Measurements from ENCODE around the gene SGSM1. TPM values are rescaled to one million over a fixed set of nuclear protein-coding genes. Genes with fewer than 3 reads are reported as not detected.

Gene SGSM1
- total RNA-seq, 1 experiment from 2014 or later, result 5.1 TPM

DNA sequence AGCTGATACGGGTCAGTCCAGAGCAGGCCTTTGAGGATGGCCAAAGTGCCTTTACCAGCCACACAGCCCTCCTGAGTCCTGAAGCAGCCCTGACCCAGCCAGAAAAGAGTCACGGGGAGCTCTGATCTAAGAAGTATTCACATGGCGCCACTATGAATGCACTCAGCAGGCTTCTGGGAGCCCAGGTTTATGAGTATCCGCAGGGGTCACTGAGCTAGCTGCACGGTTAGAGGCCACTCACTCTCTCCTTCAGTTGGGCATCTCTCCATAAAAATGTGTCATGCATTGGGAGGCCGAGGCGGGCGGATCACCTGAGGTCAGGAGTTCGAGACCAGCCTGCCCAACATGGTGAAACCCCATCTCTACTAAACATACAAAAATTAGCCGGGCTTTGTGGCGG is 156.8 kb downstream of the SGSM1 start (continued):
- TF ChIP-seq, protein P1, sequence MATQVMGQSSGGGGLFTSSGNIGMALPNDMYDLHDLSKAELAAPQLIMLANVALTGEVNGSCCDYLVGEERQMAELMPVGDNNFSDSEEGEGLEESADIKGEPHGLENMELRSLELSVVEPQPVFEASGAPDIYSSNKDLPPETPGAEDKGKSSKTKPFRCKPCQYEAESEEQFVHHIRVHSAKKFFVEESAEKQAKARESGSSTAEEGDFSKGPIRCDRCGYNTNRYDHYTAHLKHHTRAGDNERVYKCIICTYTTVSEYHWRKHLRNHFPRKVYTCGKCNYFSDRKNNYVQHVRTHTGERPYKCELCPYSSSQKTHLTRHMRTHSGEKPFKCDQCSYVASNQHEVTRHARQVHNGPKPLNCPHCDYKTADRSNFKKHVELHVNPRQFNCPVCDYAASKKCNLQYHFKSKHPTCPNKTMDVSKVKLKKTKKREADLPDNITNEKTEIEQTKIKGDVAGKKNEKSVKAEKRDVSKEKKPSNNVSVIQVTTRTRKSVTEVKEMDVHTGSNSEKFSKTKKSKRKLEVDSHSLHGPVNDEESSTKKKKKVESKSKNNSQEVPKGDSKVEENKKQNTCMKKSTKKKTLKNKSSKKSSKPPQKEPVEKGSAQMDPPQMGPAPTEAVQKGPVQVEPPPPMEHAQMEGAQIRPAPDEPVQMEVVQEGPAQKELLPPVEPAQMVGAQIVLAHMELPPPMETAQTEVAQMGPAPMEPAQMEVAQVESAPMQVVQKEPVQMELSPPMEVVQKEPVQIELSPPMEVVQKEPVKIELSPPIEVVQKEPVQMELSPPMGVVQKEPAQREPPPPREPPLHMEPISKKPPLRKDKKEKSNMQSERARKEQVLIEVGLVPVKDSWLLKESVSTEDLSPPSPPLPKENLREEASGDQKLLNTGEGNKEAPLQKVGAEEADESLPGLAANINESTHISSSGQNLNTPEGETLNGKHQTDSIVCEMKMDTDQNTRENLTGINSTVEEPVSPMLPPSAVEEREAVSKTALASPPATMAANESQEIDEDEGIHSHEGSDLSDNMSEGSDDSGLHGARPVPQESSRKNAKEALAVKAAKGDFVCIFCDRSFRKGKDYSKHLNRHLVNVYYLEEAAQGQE (IDR thresholded peaks at IDR 0.05; ENCODE audit: low read depth), result no peak
- TF ChIP-seq, protein P2, sequence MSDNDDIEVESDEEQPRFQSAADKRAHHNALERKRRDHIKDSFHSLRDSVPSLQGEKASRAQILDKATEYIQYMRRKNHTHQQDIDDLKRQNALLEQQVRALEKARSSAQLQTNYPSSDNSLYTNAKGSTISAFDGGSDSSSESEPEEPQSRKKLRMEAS (IDR thresholded peaks at IDR 0.05), result no peak
- no peak for TF ChIP-seq ELF1 (IDR thresholded peaks at IDR 0.05; ENCODE audit: borderline replicate concordance, low read depth)
- no peak for TF ChIP-seq EZH2 (IDR thresholded peaks at IDR 0.05)
- TF ChIP-seq JUND (IDR thresholded peaks at IDR 0.05), result no peak

DNA sequence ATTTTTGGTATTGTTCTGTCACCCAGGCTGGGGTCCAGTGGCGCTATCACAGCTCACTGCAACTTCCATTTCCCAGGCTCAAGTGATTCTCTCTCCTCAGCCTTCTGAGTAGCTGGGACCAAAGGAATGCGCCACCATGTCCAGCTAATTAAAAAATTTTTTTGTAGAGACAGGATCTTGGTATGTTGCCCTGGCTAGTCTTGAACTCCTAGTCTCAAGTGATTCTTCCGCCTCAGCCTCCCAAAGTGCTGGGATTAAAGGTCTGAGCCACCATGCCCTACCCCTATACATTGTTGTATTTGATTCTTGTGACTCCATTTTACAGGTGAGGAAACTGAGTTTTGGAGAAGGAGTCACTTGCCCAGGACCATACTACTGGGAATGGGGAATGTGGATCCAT is 158.4 kb downstream of the SGSM1 start:
- Histone ChIP-seq H3K79me2 (ENCODE audit: insufficient read depth, low read length) (peaks cover 86% of the 10 kb centered on the region), H3K4me2 (ENCODE audit: low read length) (no peak overlapping the region), H3K27me3 (ENCODE audit: insufficient read depth, low read length) (no peaks in the 10 kb centered on the region), H2AFZ (ENCODE audit: low read depth, low read length, poor library complexity, severe bottlenecking) (no peak overlapping the region), H3K4me1 (ENCODE audit: control insufficient read depth in 1 of 2, insufficient read depth in 2 of 2, low read length in 2 of 2) (peaks cover 49 to 72% of the 10 kb centered on the region in 2 experiments), H3K36me3 (ENCODE audit: control insufficient read depth in 1 of 2, insufficient read depth in 2 of 2, low read length in 2 of 2) (peaks cover 0 to 6% of the 10 kb centered on the region in 2 experiments; a peak in 1 of 4 replicates), H3K9me3 (ENCODE audit: control insufficient read depth in 1 of 2, insufficient read depth in 1 of 2, low read depth in 1 of 2, low read length in 2 of 2) (no peaks in the 10 kb centered on the region), H4K20me1 (ENCODE audit: insufficient read depth) (no peaks in the 10 kb centered on the region), H3K27ac (ENCODE audit: low read depth, low read length) (no peak overlapping the region), H3K9me2 (ENCODE audit: insufficient read depth) (no peaks in the 10 kb centered on the region), H3K9ac (ENCODE audit: low read length) (no peak overlapping the region), H3K4me3 (replicated peaks in 1 of 2; ENCODE audit: low read depth in 1 of 2, low read length in 2 of 2) (no peak overlapping the region)
- ChIA-PET POLR2A (no interaction called here), RAD21 (ENCODE audit: low non-redundant PET in 1 of 2, low total read pairs in 2 of 2, uncharacterized antibody in 2 of 2, unreplicated experiment in 2 of 2) (no interaction called here), CTCF (no interaction called here)
- no peak for ATAC-seq
- BruUV-seq (replicated peaks), result no TSS peak
- intact Hi-C loops (cut with micrococcal nuclease), result no loop called here
- no peak for TF ChIP-seq POLR2AphosphoS5 (IDR thresholded peaks at IDR 0.05; ENCODE audit: low read depth, low read length)
- no peak for TF ChIP-seq YY1 (IDR thresholded peaks at IDR 0.05; ENCODE audit: extremely low read depth, insufficient replicate concordance, low read depth, low read length)
- no peak for TF ChIP-seq TCF7L2 (IDR thresholded peaks at IDR 0.05; ENCODE audit: borderline replicate concordance, extremely low read depth, insufficient read depth, insufficient read length)
- TF ChIP-seq EZH2 (IDR thresholded peaks at IDR 0.05), result no peak
- TF ChIP-seq ZFX (IDR thresholded peaks at IDR 0.05), result no peak
- TF ChIP-seq EGR1 (IDR thresholded peaks at IDR 0.05; ENCODE audit: low read depth), result no peak
- DNase-seq (ENCODE audit: low read depth, low spot score), result no peak
